ENCODE results near the gene MRGPRX2. TPM values are rescaled to one million over a fixed set of nuclear protein-coding genes. Genes with fewer than 3 reads are reported as not detected.

Gene MRGPRX2
- total RNA-seq: under 0.01 TPM in 1 of 2 replicates, not detected in the other

DNA sequence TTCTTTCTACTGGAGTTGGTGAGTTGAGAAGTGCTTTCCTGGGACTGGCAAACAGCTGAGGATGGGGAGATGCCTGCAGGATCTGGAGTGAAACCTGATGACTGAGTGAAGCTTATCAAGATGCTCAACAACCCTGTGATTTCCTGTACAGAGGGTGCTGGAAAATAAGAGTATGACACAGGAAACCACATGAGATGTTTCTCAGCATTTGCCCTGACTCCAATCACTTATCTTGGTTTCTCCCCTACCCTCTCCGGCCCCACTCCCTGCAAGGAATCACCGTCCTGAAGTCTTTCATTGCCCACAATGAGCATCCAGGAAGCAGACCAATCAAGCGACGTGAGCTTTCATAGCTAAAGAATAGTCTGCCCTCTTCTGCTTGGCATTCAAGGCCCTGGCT lies at the start of gene MRGPRX2:
Gene MRGPRX2, minus strand, starts transcription at position 89 of the 400 bp plus-strand sequence. CDS start 4,315 bp downstream, outside the sequence.

Other genes starting within 250 kb of the MRGPRX2 start
- not detected in 2 replicates for gene MRGPRX1, start 121.3 kb downstream of the MRGPRX2 start, total RNA-seq
- 10.4 and 14.3 TPM in 2 replicates for gene ZDHHC13, start 56.5 kb upstream of the MRGPRX2 start, total RNA-seq
- 0.58 TPM in 1 of 2 replicates, not detected in the other for gene CSRP3, start 141.3 kb upstream of the MRGPRX2 start, total RNA-seq
- gene E2F8, start 180.2 kb upstream of the MRGPRX2 start, total RNA-seq: under 0.01 and 1.0 TPM in 2 replicates